GM12892 (cell line): ENCODE data around the gene AUNIP.
A peak's percentile ranks its signal among the peaks of the same experiment; 100 is the strongest.

Source experiments
- DNase-seq: peaks from one replicate; pipeline ENCODE4 v3.0.0; 2011; ENCODE audit not compliant: insufficient read length
- FAIRE-seq: peaks from 2 replicates; lab custom pipeline; 2011; peaks lifted over from hg19 to GRCh38; lab: Jason Lieb, UNC
- POLR2A ChIP-seq: IDR thresholded peaks from 2 replicates; pipeline ENCODE4 v1.6.1; 2011; ENCODE audit warnings: low read depth, low read length, control low read depth
- POLR2AphosphoS5 ChIP-seq: IDR thresholded peaks from 2 replicates; pipeline ENCODE4 v1.6.1; 2011; ENCODE audit warnings: low read depth, low read length, control low read depth
- TAF1 ChIP-seq: IDR thresholded peaks from 2 replicates; pipeline ENCODE4 v1.6.1; 2011; ENCODE audit warnings: low read depth, mild to moderate bottlenecking, control low read depth, low read length, borderline replicate concordance

AUNIP gene

DNA sequence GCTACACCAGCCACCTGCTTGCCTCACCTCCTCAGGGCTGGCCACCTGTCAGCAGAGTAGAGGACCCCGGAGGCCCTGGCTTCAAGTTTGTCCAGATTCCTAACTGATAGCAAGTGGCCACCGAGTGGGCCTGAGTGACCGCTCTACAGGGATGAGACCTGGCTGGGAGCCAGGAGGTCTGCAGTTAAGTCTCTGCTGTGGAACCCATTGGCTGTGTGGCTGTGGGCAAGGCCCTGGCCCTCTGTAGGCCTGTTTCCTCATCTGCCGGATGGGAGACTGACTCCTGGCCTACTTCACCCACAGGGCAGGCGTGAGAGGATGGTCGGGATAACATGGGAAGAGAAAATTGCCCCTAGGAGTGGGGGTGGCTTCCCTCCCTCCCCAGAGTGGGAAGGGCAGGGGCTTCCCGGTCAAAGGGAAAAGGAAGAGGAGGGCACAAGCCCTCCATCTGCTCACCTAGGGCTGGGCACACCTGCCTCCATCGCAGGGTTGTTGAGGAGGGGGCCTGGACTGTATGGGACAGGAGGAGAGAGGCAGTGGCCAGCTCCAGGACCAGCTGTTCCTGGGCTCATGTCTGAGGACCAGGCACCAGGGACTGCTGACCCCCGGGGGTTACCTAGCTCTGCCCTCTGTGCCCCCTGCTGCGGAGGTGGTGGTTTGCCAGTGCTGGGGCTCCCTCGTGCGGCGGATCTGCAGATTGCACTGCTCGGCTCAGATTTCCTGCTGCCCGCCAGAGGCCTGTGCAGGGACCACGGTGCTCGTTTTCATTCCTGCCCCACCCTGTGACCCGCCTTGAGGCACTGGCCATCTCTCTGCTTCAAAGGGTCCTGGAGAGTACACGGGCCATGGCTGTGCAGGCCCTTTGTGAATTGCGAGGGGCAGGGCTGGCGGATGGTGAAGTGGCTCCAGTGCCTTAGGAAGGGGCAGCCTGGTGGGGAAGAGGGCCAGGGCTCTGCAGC, 48.6 kb downstream of the AUNIP start:
- DNase-seq (peak; percentile 83), FAIRE-seq (peak; percentile 88)
- no peak for TF ChIP-seq POLR2AphosphoS5
- no peak for TF ChIP-seq POLR2A
- TF ChIP-seq TAF1, result no peak

GRCh38 chr1:25809929-25810328, 49.3 kb downstream of the AUNIP start:
- no peak for FAIRE-seq
- TF ChIP-seq TAF1 (no peak), POLR2AphosphoS5 (no peak), POLR2A (no peak)
- no peak for DNase-seq

GRCh38 chr1:25809283-25809926, 49.9 kb downstream of the AUNIP start:
- DNase-seq (peak; percentile 52), FAIRE-seq (no peak)
- TF ChIP-seq TAF1, result no peak
- TF ChIP-seq POLR2A, result no peak
- no peak for TF ChIP-seq POLR2AphosphoS5

DNA sequence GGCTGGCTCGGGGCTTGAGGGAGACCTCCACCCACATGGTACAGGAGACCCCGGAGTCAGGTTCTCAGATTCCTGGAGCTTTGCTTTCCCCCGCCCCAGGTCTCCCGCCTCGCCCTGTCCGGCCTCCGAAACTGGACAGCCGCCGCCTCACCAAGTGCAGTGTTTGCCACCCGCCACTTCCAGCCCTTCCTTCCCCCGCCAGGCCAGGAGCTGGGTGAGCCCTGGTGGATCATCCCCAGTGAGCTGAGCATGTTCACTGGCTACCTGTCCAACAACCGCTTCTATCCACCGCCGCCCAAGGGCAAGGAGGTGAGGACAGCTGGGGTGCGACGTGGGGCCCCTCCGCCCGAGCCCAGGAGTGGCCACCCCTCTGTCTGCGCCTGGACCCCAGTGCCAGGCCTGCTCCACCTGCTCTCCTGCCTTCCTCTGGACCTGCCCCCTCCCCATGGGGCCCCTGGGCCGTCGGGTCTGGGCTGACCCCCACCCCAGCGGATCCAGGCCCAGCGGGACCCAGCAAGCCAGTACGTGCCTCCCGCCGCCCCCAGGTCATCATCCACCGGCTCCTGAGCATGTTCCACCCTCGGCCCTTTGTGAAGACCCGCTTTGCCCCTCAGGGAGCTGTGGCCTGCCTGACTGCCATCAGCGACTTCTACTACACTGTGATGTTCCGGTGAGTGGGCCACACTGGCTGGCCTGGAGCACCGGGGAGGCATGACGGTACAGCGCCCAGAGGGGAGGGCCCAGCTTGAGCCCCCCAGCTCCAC, 50.6 kb downstream of the AUNIP start:
- FAIRE-seq (no peak), DNase-seq (no peak)
- TF ChIP-seq TAF1, result no peak
- TF ChIP-seq POLR2A, result no peak
- TF ChIP-seq POLR2AphosphoS5, result no peak

GRCh38 chr1:25807480-25808390, 51.5 kb downstream of the AUNIP start:
- FAIRE-seq, result no peak
- no peak for TF ChIP-seq TAF1
- TF ChIP-seq POLR2A, result no peak
- no peak for TF ChIP-seq POLR2AphosphoS5

DNA sequence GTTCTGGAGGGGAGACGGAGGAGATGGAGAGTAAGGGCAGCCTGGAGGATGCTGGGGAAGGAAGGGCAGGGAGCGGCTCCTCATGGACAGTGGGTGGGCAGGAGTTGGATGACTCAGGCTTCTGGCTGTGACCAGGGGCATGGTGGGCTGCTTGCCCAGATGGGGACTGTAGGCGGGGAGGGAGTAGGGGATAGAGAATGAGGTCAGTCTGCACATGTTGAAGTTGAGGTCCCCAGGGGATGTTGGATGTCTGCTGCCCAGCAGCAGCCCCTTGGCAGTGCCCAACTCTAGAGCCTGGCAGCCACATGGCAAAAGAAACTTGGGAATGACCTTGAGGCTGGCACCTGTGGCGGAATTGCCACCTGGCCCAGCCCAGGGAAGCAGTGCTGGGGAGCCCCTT, 52.8 kb downstream of the AUNIP start:
- DNase-seq (no peak), FAIRE-seq (no peak)
- TF ChIP-seq TAF1 (no peak), POLR2A (no peak), POLR2AphosphoS5 (no peak)

More at GRCh38 chr1:25807480-25808390, 51.5 kb downstream of the AUNIP start:
- no peak for DNase-seq

GRCh38 chr1:25805863-25806225, 53.4 kb downstream of the AUNIP start:
- TF ChIP-seq POLR2AphosphoS5 (no peak), TAF1 (no peak), POLR2A (no peak)
- no peak for DNase-seq
- no peak for FAIRE-seq

DNA sequence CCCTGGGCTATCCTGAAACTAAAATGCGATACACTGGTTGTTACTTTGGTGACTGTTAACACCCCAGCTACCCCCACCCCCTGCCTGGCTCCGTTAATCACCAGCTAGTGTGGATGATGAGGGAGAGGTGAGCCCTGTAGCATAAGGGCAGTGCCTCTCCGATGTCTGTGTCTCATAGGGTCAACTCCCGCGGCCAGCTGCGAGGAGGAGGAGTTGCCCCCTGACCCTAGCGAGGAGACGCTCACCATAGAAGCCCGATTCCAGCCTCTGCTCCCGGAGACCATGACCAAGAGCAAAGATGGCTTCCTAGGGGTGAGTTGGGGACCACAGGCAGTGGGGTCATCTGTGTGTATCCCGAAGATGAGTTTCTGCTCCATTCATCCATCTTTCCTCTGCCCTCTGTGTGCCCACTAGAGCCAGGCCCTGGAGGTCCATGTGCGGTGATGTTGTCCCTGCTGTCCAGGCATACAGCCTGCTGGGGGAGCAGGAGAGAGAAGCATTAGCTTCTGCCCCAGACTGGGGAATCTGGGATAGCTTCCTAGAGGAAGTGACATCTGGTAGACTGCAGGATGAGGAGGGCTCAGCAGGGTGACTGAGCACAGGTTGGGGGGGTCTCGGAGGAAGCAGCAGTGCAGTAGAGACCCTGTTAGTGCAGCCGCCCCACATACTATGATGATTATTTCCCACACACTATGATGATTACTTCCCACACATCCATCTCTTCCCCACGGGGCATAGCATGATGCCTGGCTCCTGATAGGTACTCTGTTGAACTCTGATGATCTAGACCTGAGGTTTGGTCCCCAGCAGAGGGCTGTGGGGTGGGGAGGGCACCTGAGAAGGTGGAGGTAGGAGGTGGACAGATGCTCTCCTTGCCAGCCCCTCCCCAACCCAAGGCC, 54.0 kb downstream of the AUNIP start:
- DNase-seq, result no peak
- no peak for TF ChIP-seq POLR2AphosphoS5
- FAIRE-seq, result peak; percentile 54

- TF ChIP-seq POLR2AphosphoS5 (no peak), TAF1 (no peak), POLR2A (no peak)
- DNase-seq (peak; percentile 60), FAIRE-seq (peak; percentile 24)
Measured at GRCh38 chr1:25804244-25804963, 54.9 kb downstream of the AUNIP start.

DNA sequence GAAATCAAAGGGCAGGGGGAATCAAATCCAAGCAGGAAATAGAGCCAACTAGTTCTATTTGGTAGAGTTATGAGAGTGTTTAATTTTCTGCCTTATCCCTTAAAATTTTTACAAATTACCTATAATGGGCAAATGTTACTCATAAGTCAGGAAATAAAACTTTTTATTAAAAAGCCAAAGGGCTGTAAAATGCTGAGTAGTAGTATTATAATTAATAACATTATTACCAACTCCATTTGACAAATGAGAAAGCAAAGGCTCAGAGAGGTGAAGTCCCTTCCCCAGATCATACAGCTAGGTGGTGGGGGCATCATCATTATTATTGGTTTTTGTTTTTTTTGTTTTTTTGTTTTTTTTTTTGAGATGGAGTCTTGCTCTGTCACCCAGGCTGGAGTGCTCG, 55.9 kb downstream of the AUNIP start:
- no peak for TF ChIP-seq POLR2AphosphoS5
- no peak for TF ChIP-seq POLR2A
- FAIRE-seq (no peak), DNase-seq (no peak)
